Spleen (tissue), 7 donors: ENCODE data around the gene C12orf43.

ENCODE experiments used
- CTCF ChIP-seq, 11 experiments: fragments of 200-600 bp in 7 of 11; fragments of 450-650 bp in 4 of 11; sonication (generic) in 4 of 11; IDR thresholded peaks in 8 of 11; conservative IDR thresholded peaks in 3 of 11; 1 replicate in 7 of 11; 2 replicates in 4 of 11; pipeline versions ENCODE4 v1.4.0 to v1.8.0; 2016 to 2021; ENCODE audit warnings: antibody characterized with exemption in 11 of 11, inconsistent platforms in 4 of 11, mild to moderate bottlenecking in 1 of 11
- POLR2A ChIP-seq, 3 donors: fragments of 450-650 bp; IDR thresholded peaks; one replicate each; pipeline ENCODE4 v1.5.1; 2017; ENCODE audit warnings: antibody characterized with exemption in 3 of 3, mild to moderate bottlenecking in 1 of 3
- POLR2AphosphoS5 ChIP-seq, 3 donors: sonication (generic); formaldehyde crosslinking; IDR thresholded peaks; one replicate each; pipeline ENCODE4 v1.5.1; 2017; ENCODE audit warnings: antibody characterized with exemption in 3 of 3
- donor health status: DM: no; HTN: no; CAD: no; lungs with moderate emphysema.
- donor health status: DM: no; HTN: no; CAD: no.
- donor health status: DM: no; HTN: no; CAD: no.

- TF ChIP-seq CTCF (IDR thresholded peaks at IDR 0.05 in 8 of 11, conservative IDR thresholded peaks at IDR 0.05 in 3 of 11) (no peak), POLR2A (IDR thresholded peaks at IDR 0.05) (no peak), POLR2AphosphoS5 (IDR thresholded peaks at IDR 0.05) (no peak)
Observed at GRCh38 chr12:120977531-120978295, 38.6 kb downstream of the C12orf43 start.
